Esophagus (tissue), 2 donors: ENCODE measurements around the gene DCXR. TPM values are rescaled to one million over a fixed set of nuclear protein-coding genes. Genes with fewer than 3 reads are reported as not detected.

Experiments
- H3K27ac ChIP-seq, 2 donors: one replicate each; pipeline ENCODE4 v1.5.1; 2013; ENCODE audit warnings: low read depth in 2 of 2, mild to moderate bottlenecking in 2 of 2, inconsistent platforms in 1 of 2, low read length in 1 of 2, moderate library complexity in 1 of 2
- H3K27me3 ChIP-seq, 2 donors: one replicate each; pipeline ENCODE4 v1.6.1; 2013; ENCODE audit warnings: low read length in 2 of 2, control low read depth in 1 of 2, mild to moderate bottlenecking in 1 of 2; ENCODE audit not compliant: insufficient read depth in 2 of 2, control insufficient read depth in 1 of 2
- H3K36me3 ChIP-seq, 2 donors: one replicate each; pipeline ENCODE4 v1.6.1; 2013; ENCODE audit warnings: low read length in 1 of 2; ENCODE audit not compliant: control insufficient read depth in 2 of 2, insufficient read depth in 2 of 2
- H3K4me1 ChIP-seq, 2 donors: one replicate each; pipeline ENCODE4 v1.6.1; 2013; ENCODE audit warnings: low read length in 1 of 2; ENCODE audit not compliant: control insufficient read depth in 2 of 2, insufficient read depth in 2 of 2
- H3K4me3 ChIP-seq, 2 donors: one replicate each; pipeline ENCODE4 v1.5.1; 2013; ENCODE audit warnings: low read length in 2 of 2, mild to moderate bottlenecking in 2 of 2, low read depth in 1 of 2, moderate library complexity in 1 of 2
- H3K9me3 ChIP-seq, 2 donors: one replicate each; pipeline ENCODE4 v1.6.1; 2013; ENCODE audit warnings: mild to moderate bottlenecking in 2 of 2, low read depth in 1 of 2, low read length in 1 of 2, moderate library complexity in 1 of 2; ENCODE audit not compliant: control insufficient read depth in 2 of 2, insufficient read depth in 1 of 2
- WGBS, 2 donors: extraction: QIAGEN DNeasy Blood & Tissue Kit; methylation state at CpG; one replicate each; pipeline ENCODE4 v1.1.7; 2013; 5-methylcytosine and 5-hydroxymethylcytosine counted together
- polyA plus RNA-seq, 2 donors: library from polyadenylated mRNA; stranded (reverse); fragments of 200-250 nt; gene quantifications; one replicate each; pipeline ENCODE4 v1.2.3, GENCODE V29; 2013
- donor health status: healthy with polysubstance abuse.
- donor health status: Bipolar disorder and iron deficiency.

DCXR gene
- polyA plus RNA-seq, 2 donors = 136 to 145 TPM

- H3K27me3 ChIP-seq = no peaks in the 10 kb centered on the region
- 87 to 88% methylated on average over 28 of the region's 28 CpGs for WGBS, 2 donors
- no peak overlapping the region for H3K27ac ChIP-seq
- no peak overlapping the region for H3K4me3 ChIP-seq
- H3K36me3 ChIP-seq = peaks cover 23 to 78% of the 10 kb centered on the region in 2 donors
- peaks cover 7 to 9% of the 10 kb centered on the region in 2 donors for H3K4me1 ChIP-seq
- H3K9me3 ChIP-seq = no peaks in the 10 kb centered on the region
Observed at GRCh38 chr17:82055965-82056728, 18.6 kb upstream of the DCXR start.

DNA sequence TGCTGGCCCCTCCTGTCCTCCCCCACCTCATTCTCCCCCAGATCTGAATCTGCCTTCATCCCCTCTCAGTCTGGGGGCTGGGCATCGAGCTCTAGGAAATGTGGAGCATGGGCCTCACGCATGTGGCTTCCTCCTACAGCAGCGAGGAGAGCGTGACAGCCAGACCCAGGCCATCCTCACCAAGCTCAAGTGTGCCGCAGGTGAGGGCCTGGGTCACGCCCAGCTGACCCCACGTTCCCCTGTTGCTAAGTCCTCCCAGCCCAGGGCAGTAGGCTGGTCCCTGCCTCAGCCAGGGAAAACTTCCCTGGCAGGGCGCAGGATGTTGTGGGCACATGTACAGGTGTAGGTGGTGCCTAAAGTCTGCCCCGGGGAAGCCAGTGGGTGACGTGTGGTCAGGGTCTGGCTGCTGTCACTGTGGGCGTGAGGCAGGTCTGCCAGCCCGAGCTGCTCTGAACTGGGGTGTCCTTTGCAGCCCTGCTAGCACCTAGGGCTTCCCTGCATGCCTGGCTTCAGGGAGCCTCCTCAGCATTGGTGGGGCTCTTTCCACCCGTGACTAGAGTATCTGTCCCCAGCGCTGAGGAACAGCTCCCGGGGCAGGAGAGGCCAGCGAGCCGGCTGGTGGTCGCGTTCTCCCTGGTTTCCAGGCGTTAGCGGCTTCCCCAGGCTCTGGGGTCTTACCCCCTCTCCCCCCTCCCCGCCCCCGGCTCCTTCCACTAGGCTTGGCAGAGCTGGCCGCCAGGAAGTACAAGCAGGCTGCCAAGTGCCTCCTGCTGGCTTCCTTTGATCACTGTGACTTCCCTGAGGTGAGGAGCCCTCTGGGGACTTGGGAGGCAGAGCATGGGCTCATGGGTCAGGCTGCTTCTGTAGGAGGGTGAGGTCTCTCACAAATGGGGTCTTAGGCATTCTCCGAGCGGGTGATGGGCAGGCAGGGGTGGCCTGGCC is 17.8 kb upstream of the DCXR start:
- no peak overlapping the region for H3K27ac ChIP-seq
- H3K27me3 ChIP-seq = no peaks in the 10 kb centered on the region
- 81 to 84% methylated on average over 26 of the region's 26 CpGs for WGBS, 2 donors
- peaks cover 22 to 70% of the 10 kb centered on the region in 2 donors for H3K36me3 ChIP-seq
- H3K4me3 ChIP-seq = no peak overlapping the region
- no peaks in the 10 kb centered on the region for H3K9me3 ChIP-seq
- H3K4me1 ChIP-seq = peaks cover 10 to 16% of the 10 kb centered on the region in 2 donors

DNA sequence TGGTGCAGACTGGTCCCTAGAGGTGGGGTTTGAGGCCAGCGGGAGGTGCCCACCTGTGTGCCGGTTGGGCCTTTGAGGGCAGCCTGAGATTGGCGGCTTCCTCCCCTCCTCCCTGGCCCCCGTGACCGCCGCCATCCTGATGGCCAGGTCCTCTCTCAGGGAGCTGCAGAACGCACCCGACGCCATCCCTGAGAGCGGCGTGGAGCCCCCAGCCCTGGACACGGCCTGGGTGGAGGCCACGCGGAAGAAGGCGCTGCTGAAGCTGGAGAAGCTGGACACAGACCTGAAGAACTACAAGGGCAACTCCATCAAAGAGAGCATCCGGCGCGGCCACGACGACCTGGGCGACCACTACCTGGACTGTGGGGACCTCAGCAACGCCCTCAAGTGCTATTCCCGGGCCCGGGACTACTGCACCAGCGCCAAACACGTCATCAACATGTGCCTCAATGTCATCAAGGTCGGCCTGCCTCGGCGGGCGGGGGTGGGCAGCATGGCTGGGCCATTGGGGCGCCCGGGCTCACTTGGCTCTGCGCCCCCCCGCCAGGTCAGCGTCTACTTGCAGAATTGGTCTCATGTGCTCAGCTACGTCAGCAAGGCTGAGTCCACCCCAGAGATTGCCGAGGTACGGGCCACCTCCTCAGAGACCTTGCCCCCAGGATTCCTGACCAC is 17.0 kb upstream of the DCXR start:
- 88 to 90% methylated on average over 36 to 38 of the region's 38 CpGs for WGBS, 2 donors
- Histone ChIP-seq H3K4me1 (peaks cover 10 to 20% of the 10 kb centered on the region in 2 donors), H3K27ac (no peak overlapping the region), H3K27me3 (no peaks in the 10 kb centered on the region), H3K4me3 (no peak overlapping the region), H3K9me3 (no peaks in the 10 kb centered on the region), H3K36me3 (peaks cover 14 to 62% of the 10 kb centered on the region in 2 donors)

- Histone ChIP-seq H3K4me1 (peaks cover 10 to 20% of the 10 kb centered on the region in 2 donors), H3K9me3 (no peaks in the 10 kb centered on the region), H3K27me3 (no peaks in the 10 kb centered on the region), H3K36me3 (peaks cover 14 to 62% of the 10 kb centered on the region in 2 donors), H3K27ac (no peak overlapping the region), H3K4me3 (no peak overlapping the region)
- WGBS, 2 donors = 92 to 94% methylated on average over 28 of the region's 28 CpGs
Observed at GRCh38 chr17:82053556-82054263, 16.2 kb upstream of the DCXR start.

DNA sequence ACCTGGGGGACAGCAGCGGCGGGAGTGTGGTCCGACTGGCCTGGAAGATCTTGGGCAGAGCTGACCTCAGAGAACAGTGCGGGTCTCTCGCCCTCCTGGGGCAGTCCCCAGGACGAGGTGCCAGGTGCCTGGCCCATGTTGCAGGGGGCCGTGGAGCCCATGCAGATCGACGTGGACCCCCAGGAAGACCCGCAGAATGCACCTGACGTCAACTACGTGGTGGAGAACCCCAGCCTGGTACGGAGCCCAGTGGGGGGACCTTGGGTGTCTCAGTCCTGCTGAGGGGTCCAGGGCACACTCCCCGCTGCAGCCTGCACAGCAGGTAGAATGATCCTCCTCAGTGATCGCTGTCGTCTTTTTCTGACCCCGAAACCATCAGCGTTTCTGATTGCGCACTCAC is 15.6 kb upstream of the DCXR start:
- 87 to 91% methylated on average over 19 of the region's 19 CpGs for WGBS, 2 donors
- H3K4me3 ChIP-seq = no peak overlapping the region

DNA sequence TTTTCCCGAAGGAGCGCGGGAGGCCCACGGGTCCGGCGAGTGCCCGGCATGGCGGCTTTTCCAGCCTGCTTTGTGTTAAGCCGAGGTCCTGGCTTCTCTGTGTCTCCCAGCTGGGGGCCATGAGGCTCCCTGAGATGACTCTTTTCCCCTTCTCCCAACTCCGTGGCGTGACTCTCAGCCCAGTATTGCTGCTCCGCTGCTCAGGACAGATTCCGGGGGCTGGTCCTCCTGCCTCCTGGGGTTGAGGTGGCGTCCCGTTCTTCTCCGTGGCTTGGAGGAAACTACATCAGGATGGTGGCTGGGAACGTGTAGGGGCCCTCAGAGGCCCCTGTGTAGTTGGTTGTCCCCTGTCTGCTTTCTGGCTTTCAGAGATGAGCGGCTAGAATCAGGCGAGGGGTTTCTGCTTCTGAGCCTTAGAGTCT is 15.2 kb upstream of the DCXR start:
- Histone ChIP-seq H3K9me3 (no peaks in the 10 kb centered on the region), H3K4me3 (peak overlapping the region; percentile 83 to 85), H3K4me1 (peaks cover 10 to 20% of the 10 kb centered on the region in 2 donors), H3K27me3 (no peaks in the 10 kb centered on the region), H3K36me3 (peaks cover 14 to 62% of the 10 kb centered on the region in 2 donors), H3K27ac (peak overlapping the region in 1 of 2 donors; percentile 27)
- 22 to 23% methylated on average over 19 of the region's 19 CpGs for WGBS, 2 donors

More for the DNA sequence above, 15.6 kb upstream of the DCXR start:
- Histone ChIP-seq H3K4me1 (peaks cover 10 to 20% of the 10 kb centered on the region in 2 donors), H3K36me3 (peaks cover 14 to 62% of the 10 kb centered on the region in 2 donors), H3K27ac (no peak overlapping the region), H3K9me3 (no peaks in the 10 kb centered on the region), H3K27me3 (no peaks in the 10 kb centered on the region)

GRCh38 chr17:82051776-82052637 is 14.5 kb upstream of the DCXR start, which contains the start of the genes GPS1 and RFNG:
TSS of gene GPS1 (plus strand) at chr17:82051898. CDS start at chr17:82051932, 34 bp downstream.
TSS of gene RFNG (minus strand) at chr17:82051811. CDS start at chr17:82051766, 45 bp downstream.
- H3K27me3 ChIP-seq = no peaks in the 10 kb centered on the region
- peaks cover 14 to 62% of the 10 kb centered on the region in 2 donors for H3K36me3 ChIP-seq
- H3K4me1 ChIP-seq = peaks cover 10 to 20% of the 10 kb centered on the region in 2 donors
- no peaks in the 10 kb centered on the region for H3K9me3 ChIP-seq
- H3K4me3 ChIP-seq = peak within 1 kb of the TSS; percentile 83 to 85
- H3K27ac ChIP-seq = peak within 1 kb of the TSS; percentile 34 to 63
- WGBS, 2 donors = 0 to 1% methylated on average over 51 to 94 of the region's 94 CpGs
